Daoy (cell line): ENCODE measurements around the gene FGF19. TPM values are rescaled to one million over a fixed set of nuclear protein-coding genes. Genes with fewer than 3 reads are reported as not detected.
"Not testable (repeated sequence)": the region's sequence is repeated elsewhere in the genome, so short reads cannot be mapped to it uniquely, and the experiment has no call there.

ENCODE experiments used
- DNase-seq: peaks from one replicate; pipeline ENCODE4 v3.0.0-alpha.2; 2015; ENCODE audit warnings: low read depth
- total RNA-seq: library from RNA; depleted of rRNA; stranded (reverse); fragments of >200 nt; shearing (Covaris generic); gene quantifications from 2 replicates; pipeline ENCODE4 v1.2.3, GENCODE V29; 2014

FGF19 gene
- total RNA-seq, 1 experiment from 2014 or later = not detected

GRCh38 chr11:69696749-69697468 lies 6.9 kb downstream of the FGF19 start:
- DNase-seq = no peak

DNA sequence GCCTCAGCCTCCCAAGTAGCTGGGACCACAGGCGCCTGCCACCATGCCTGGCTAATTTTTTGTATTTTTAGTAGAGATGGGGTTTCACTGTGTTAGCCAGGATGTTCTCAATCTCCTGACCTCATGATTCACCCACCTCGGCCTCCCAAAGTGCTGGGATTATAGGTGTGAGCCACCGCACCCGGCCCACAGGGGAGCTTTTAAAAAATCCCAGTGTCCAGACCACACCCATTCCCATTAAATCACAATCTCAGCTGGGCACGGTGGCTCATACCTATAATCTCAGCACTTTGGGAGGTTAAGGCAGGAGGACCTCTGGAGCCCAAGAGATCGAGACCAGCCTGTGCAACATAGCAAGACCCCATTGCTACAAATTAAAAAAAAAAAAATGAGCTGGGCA lies 7.8 kb downstream of the FGF19 start:
- not testable (repeated sequence) for DNase-seq

- no peak for DNase-seq
These were observed 8.2 kb downstream of the FGF19 start for GRCh38 chr11:69695581-69695980.

DNA sequence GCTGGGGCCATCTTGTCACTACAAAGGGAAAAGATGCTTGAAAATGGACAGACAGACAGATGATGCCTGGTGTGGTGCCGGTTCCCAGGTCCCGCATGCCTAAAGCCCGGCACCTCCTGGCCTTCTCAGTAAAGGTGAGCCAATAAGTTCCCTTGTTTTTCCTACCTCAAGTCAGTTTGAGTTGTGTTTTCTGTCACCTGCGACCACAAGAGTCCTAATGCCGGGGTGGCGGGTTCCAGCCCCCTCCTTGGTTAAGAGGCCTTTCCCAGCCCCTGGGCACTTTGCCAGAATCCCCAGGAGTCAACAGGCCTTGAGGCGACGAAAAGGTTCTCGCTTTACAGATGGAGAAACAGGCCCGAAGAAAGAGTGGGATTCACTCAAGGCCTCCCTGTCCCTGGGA lies 9.0 kb downstream of the FGF19 start:
- DNase-seq = no peak

- DNase-seq = no peak
These were observed 11.4 kb downstream of the FGF19 start for GRCh38 chr11:69692422-69692821.

- DNase-seq = no peak
These were observed 12.4 kb downstream of the FGF19 start for GRCh38 chr11:69691463-69691862.

DNA sequence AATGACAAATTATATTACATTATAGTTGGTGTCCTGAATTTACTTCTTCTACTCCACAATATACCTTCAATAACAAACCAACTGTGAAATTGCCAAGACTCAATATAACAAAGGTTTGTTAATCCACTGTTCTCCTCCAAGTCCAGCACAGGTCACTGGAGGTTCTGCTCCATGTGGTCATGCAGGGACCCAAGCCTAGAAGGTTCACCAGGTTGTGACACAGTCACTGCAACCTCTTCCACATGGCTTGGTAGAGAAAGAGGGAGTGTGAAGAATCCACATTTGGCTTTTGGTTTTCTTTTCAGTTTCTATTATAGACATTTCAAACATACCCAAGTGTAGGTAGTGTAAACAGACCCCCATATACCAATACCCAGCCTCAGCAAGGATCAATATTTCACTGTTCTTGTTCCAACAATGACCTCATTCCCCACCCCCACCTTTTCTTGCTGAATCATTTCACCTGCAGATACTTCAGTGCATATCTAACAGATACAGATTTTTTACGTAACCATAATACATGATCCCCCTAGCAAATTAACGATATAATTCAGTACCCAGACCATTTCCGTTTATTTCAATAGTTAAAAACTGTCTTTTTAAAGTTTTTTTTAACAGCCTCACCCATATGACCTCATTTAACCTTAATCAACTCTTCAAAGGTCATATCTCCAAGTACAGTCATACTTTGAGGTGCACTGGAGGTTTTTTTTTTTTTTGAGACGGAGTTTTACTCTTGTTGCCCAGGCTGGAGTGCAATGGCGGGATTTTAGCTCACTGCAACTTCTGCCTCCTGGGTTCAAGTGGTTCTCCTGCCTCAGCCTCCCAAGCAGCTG lies 14.1 kb downstream of the FGF19 start:
- no peak for DNase-seq

DNA sequence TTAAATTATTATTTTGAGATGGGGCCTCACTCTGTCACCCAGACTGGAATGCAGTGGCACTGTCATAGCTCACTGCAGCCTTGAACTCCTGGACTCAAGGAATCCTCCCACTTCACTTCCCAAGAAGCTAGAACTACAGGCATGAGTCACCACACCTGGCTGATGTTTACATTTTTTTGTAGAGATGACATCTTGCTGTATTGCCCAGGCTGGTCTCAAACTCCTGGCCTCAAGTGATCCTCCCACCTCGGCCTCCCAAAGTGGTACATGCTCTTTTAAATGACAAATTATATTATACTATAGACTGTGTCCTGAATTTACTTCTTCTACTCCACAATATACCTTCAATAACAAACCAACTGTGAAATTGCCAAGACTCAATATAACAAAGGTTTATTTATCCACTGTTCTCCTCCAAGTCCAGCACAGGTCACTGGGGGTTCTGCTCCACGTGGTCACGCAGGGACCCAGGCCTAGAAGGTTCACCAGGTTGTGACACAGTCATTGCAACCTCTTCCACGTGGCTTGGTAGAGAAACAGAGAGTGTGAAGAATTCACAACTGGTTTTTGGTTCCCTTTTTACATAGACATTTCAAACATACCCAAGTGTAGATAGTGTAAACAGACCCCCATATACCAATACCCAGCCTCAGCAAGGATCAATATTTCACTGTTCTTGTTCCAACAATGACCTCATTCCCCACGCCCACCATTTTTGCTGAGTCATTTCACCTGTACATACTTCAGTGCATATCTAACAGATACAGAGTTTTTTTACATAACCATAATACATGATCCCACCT lies 15.7 kb downstream of the FGF19 start:
- DNase-seq = not testable (repeated sequence)

GRCh38 chr11:69686856-69687255 lies 17.0 kb downstream of the FGF19 start:
- no peak for DNase-seq

DNA sequence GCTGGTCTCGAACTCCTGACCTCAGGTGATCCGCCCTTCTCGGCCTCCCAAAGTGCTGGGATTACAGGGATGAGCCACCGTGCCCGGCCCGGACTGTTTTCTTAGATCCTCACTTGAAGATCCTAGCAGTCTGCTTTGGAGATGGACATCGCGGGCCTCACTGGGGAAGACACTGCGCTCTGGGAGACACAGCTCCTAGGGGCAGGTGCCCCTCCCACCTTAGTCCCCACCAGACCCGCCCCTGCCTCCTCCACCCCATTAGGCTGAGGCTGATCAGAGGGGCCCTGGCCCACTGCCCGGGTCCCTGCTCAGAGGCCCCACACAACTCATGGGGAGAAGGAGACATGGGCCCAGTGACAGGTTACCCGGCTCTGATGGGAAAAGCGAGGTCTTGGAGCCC lies 17.4 kb downstream of the FGF19 start:
- DNase-seq = no peak

GRCh38 chr11:69685348-69685747 lies 18.5 kb downstream of the FGF19 start:
- DNase-seq = no peak

DNA sequence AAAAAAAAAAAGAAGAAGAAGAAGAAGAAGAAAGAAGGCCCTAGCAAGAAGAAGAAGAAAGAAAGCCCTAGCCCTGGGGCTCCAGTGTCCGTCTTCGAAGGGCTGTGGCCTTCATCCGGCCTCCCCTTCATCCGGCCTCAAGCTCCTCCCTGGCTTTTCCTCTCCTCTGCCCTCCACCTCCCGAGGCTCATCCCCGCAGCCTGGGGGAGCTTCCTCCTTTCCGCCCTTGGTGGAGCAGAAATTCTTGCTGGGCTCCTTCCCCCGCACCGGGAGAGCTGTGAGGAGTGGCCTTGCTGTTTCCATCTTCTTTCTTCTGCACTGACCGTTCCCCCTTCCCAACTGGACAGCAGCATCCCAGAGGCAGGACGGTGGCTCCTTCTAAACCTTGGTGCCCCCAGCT lies 19.2 kb downstream of the FGF19 start:
- DNase-seq = no peak

DNA sequence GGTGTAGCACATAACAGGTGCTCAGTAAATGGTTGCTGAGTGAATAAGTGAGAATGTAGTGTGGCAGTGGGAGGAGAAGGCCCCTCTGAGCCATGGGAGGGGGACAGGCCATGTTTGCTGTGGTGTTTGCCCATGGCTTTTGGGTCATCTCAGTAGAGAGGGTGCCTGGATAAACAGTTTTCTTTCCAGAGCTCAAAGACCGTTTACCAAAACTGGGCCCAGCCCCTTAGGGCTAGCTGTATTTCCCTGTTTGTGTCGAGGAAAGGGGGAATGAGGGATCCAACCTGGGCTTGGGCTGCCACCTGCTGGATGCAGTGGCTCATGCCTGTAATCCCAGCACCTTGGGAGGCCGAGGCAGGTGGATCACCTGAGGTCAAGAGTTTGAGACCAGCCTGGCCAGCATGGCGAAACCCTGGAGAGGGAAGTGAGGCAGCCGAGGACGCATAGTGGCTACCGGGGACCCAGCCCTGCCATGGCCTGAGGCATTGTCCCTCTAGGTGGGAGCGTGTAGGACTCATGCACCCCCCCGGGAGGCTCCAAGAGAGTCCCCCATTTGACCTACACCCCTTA lies 20.0 kb downstream of the FGF19 start:
- DNase-seq = peak; percentile 49

- no peak for DNase-seq
These were observed 21.0 kb downstream of the FGF19 start for GRCh38 chr11:69682681-69683326.

GRCh38 chr11:69682221-69682620 lies 21.6 kb downstream of the FGF19 start:
- DNase-seq = peak; percentile 57

- no peak for DNase-seq
These were observed 23.1 kb downstream of the FGF19 start for GRCh38 chr11:69680688-69681087.

- DNase-seq = no peak
These were observed 26.1 kb downstream of the FGF19 start for GRCh38 chr11:69677749-69678148.

- DNase-seq = peak; percentile 97
These were observed 28.7 kb downstream of the FGF19 start, which contains the start of gene LTO1 for GRCh38 chr11:69674886-69675714. TSS of gene LTO1 (minus strand) at chr11:69675353. CDS start at chr11:69675239, 114 bp downstream.

- DNase-seq = peak; percentile 62
These were observed 29.4 kb downstream of the FGF19 start for GRCh38 chr11:69674267-69674885.
